Right lobe of liver (tissue), 6 donors: Measurements from ENCODE around the gene MT1X. TPM values are rescaled to one million over a fixed set of nuclear protein-coding genes. Genes with fewer than 3 reads are reported as not detected.
"Not testable (repeated sequence)": the region's sequence is repeated elsewhere in the genome, so short reads cannot be mapped to it uniquely, and the experiment has no call there.

Experiments used
- ATAC-seq, 4 donors: fragments of 200-7000 bp; cut with Tn5 transposase; one replicate each; pipeline ENCODE4 v1.9.1; 2020; ENCODE audit warnings: mild to moderate bottlenecking in 4 of 4, moderate library complexity in 4 of 4
- DNase-seq, 3 donors: peaks; one replicate each; pipeline ENCODE4 v3.0.0-alpha.2; 2020
- H3K27ac ChIP-seq, 3 donors: fragments of 200-600 bp; one replicate each; pipeline ENCODE4 v1.8.0; 2022
- H3K27me3 ChIP-seq, 2 donors: fragments of 200-600 bp; one replicate each; pipeline ENCODE4 v1.8.0; 2022
- H3K36me3 ChIP-seq, 4 donors: fragments of 200-600 bp; sonication (generic) in 1 of 4; one replicate each; pipeline versions ENCODE4 v1.5.1 to v1.8.0; 2017 to 2022; ENCODE audit warnings: control low read depth in 1 of 4
- H3K4me1 ChIP-seq, 4 donors: fragments of 200-600 bp; sonication (generic) in 1 of 4; one replicate each; pipeline versions ENCODE4 v1.5.1 to v1.8.0; 2017 to 2022; ENCODE audit warnings: control low read depth in 1 of 4
- H3K4me3 ChIP-seq, 3 donors: fragments of 200-600 bp; one replicate each; pipeline ENCODE4 v1.8.0; 2022
- H3K9me3 ChIP-seq, 4 donors: fragments of 200-600 bp; sonication (generic) in 1 of 4; one replicate each; pipeline versions ENCODE4 v1.5.1 to v1.8.0; 2017 to 2022; ENCODE audit warnings: control low read depth in 1 of 4
- POLR2A ChIP-seq: fragments of 450-650 bp; IDR thresholded peaks from one replicate; pipeline ENCODE4 v1.6.1; 2017; ENCODE audit warnings: antibody characterized with exemption, mild to moderate bottlenecking
- WGBS: methylation state at CpG from one replicate; pipeline ENCODE4 v1.1.6; 2018; ENCODE audit warnings: low coverage, low lambda C conversion rate; ENCODE audit not compliant: insufficient coverage; ENCODE audit errors: missing lambda C conversion rate; 5-methylcytosine and 5-hydroxymethylcytosine counted together
- intact Hi-C, 2 donors: fragments of 100-400 bp; cut with DNase I; formaldehyde crosslinking; loops; one replicate each; pipeline versions ENCODE4 v1.11.2 to v1.14.1; 2022
- total RNA-seq, 6 experiments: library from RNA; depleted of rRNA in 2 of 6; stranded (reverse); fragments of >200 nt in 2 of 6; fragmentation: NEBNext Ultra II Directional in 3 of 6; extraction: Animal tissue kit (Norgen Biotek cat#: 25700) in 3 of 6; gene quantifications; one replicate each; pipeline versions ENCODE4 v1.1.0 to v1.2.4, GENCODE V29; 2016 to 2023
- TF ChIP-seq, protein P1 (sequence below), 4 donors: fragments of 200-600 bp in 3 of 4; fragments of 450-650 bp in 1 of 4; IDR thresholded peaks; one replicate each; pipeline versions ENCODE4 v1.5.1 to v1.8.0; 2016 to 2022; ENCODE audit warnings: antibody characterized with exemption in 4 of 4, mild to moderate bottlenecking in 2 of 4
- donor health status: DM: no; HTN: yes; CAD: no.
- donor health status: DM: no; HTN: no; CAD: no.
- donor health status: DM: no; HTN: no; CAD: no.
- donor health status: DM: no; HTN: yes; CAD: no.
- donor health status: DM: no; HTN: yes; CAD: no.

MT1X gene
- total RNA-seq, 6 experiments from 2014 or later, result 808 to 2,440 (median 1,620) TPM

DNA sequence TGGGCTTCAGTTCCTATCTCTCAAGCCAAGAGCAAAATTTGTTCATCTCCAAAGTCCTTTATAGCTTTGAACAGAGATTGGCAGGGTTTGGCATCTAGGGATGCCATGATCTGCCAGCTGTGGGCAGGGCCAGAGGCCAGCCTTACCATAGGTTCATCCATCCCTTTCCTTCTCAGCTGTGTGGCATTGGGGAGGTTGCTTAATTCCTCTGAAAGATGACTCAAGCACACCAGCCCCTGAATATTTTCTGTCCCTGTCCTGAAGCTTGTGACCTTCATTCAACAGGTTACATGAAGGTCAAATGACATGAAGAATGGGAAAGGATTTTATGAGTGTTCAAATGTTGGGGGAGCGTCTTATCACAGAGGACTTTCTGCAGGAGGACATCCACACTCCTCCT is 17.8 kb upstream of the MT1X start:
- intact Hi-C loops, result no loop called here
- DNase-seq, result peak in 1 of 3 donors; percentile 57
- ATAC-seq, result peak in 2 of 4 donors; percentile 1 to 5
- Histone ChIP-seq H3K4me1 (peaks cover 0 to 9% (median 0%) of the 10 kb centered on the region in 4 donors), H3K36me3 (peaks cover 0 to 3% (median 0%) of the 10 kb centered on the region in 4 donors), H3K9me3 (no peaks in the 10 kb centered on the region), H3K4me3 (no peak overlapping the region), H3K27me3 (no peaks in the 10 kb centered on the region), H3K27ac (no peak overlapping the region)
- WGBS, result no CpG with 5 or more reads among the region's 1 CpG
- TF ChIP-seq, protein P1, sequence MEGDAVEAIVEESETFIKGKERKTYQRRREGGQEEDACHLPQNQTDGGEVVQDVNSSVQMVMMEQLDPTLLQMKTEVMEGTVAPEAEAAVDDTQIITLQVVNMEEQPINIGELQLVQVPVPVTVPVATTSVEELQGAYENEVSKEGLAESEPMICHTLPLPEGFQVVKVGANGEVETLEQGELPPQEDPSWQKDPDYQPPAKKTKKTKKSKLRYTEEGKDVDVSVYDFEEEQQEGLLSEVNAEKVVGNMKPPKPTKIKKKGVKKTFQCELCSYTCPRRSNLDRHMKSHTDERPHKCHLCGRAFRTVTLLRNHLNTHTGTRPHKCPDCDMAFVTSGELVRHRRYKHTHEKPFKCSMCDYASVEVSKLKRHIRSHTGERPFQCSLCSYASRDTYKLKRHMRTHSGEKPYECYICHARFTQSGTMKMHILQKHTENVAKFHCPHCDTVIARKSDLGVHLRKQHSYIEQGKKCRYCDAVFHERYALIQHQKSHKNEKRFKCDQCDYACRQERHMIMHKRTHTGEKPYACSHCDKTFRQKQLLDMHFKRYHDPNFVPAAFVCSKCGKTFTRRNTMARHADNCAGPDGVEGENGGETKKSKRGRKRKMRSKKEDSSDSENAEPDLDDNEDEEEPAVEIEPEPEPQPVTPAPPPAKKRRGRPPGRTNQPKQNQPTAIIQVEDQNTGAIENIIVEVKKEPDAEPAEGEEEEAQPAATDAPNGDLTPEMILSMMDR (IDR thresholded peaks at IDR 0.05), result no peak
- no peak for TF ChIP-seq POLR2A

DNA sequence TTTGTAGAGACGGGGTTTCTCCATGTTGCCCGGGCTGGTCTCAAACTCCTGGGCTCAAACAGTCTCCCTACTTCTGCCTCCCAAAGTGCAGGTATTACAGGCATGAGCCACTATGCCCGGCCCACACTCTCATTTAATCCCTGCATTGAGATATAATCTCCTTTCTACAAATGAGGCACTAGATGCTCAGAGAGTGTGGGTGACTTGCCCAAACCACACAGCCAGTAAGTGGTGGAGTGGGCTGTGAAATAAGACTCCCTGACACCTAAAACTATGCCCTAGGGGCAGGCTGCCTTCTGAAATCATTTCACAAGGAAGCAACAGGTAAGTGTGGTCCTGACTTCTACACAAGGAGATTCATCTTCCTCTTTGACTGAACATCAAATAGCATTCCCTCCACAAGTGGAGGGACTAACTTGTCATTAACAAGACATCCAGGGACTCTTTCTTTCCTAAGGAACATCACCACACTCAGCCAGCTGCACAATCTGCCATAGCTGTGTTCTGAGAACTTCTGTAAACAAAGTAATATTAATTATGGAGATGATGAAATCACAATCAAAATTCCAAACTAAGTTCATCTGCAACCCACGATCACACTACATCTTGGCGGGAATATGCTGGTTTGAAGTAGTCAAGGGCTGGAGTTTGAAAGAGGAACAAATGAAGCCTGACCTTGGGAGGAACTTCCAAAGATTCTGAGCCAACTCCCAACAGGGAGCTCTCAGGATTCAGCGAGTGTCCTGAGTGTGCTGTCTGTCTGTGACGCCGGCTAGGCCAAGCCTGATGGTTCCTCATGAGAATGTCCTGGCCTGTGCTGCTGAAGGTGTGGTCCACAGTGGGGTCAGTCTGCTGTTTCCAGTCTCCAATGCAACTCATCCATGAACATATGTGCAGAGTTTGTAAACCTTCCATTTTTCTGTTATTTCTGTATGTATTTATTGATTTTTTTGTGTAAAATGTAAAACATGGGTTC is 16.7 kb upstream of the MT1X start:
- H3K4me1 ChIP-seq, H3K27me3 ChIP-seq, H3K36me3 ChIP-seq, intact Hi-C loops, H3K9me3 ChIP-seq: not testable (repeated sequence)
- DNase-seq (peak in 2 of 3 donors; percentile 73 to 76), ATAC-seq (peak in 2 of 4 donors; percentile 4 to 9)
- 67% methylated on average over 5 of the region's 8 CpGs for WGBS
- Histone ChIP-seq H3K27ac (peak overlapping the region in 1 of 3 donors; percentile 88), H3K4me3 (peak overlapping the region in 2 of 3 donors; percentile 73 to 85)

DNA sequence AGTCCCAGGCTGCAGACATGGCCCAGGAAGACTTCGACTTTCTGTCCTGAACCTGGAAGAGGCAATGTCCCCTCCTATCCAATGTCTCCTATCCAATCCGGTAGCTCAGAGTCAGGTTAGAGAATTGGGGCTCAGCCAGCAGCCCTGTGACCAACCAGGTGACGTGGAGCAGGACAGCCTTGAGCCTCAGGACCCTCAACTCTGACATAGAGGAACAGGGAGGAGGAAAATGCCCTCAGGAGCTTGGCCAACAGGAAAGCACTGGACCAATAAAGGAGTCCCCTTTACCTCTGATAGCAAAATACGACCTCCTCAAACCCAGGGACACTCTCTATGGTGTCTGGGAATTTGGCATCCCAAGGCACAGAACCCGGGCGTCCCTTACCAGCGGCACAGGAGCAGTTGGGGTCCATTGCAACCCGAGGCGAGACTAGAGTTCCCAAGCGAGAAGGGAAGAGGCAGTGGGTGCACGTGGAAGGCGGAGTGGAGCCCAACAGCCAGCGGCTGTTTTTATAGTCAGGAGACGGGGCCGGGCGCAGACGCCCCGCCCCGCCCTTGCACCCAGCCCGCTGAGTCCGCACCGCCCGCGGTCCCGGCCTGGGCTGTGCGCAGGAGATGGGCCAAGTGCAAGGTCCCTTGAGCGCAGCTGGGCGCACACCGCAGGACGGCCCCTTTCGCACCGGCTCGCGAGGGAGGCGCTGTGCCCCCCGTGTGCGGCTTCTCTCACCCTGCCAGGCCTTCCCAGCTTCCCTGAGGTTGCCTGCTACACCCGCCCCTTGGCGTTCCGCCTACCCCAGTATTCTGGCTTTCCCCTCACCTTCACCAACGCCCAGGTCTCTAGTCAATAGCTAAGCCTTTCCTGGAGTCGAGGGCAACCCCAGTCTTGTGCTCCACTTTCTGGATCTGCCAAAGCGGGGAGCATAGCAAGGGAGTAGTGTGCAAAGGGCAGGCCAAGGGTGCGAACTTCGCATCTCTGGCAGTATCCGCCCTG is 14.4 kb upstream of the MT1X start, which contains the start of gene MT1G:
Gene MT1G (minus strand): TSS at position 485 of the 991 bp plus-strand sequence. CDS start 72 bp downstream, at position 413.
- H3K4me3 ChIP-seq, result peak within 1 kb of the TSS; percentile 45 to 85 (median 73)

DNA sequence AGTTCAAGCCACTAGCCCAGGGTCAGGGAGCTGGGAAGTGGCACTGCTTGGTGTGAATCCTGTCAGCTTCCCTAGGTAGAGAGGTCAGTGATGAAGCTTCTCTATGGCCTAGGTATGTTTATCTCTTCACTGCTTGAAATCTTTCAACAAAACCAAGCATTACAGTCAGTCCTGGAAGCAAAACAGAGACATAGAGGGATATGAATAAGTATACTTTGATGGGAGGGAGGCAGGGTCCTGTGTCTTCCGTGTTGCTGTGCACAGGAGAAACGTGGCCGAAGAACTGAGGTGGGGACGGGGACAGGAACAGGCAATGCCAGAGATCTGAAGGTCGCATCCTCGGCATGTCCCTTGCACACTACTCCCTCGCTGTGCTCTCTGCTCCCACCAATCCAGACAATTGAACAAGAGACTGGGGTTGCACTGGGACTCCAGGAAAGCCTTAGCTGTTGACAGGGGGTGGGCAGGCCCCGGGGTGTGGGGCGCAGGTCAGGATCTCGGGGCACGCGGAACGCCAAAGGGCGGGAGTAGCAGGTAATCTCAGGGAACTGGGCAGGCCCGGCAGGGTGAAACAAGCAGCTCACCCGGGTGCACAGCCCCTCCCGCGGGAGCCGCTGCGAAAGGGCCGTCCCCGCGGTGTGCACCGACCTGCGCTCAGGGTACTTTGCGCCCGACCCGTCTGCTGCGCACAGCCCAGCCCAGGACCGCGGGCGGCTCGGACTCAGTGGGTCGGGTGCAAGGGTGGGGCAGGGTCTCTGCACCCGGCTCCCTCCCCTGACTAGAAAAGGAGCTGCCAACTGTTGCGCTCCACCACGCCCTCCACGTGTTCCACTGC is 13.0 kb upstream of the MT1X start, which contains the start of gene MT1H:
Gene MT1H (plus strand): TSS at position 810 of the 835 bp plus-strand sequence. CDS start 71 bp downstream, outside the sequence.
- no peaks in the 10 kb centered on the region for H3K9me3 ChIP-seq
- peak; percentile 53 to 82 (median 67) for ATAC-seq
- 59% methylated on average over 9 of the region's 38 CpGs for WGBS
- DNase-seq, result peak; percentile 80 to 98 (median 97)
- peak within 1 kb of the TSS; percentile 18 to 85 (median 73) for H3K4me3 ChIP-seq
- H3K4me1 ChIP-seq, result peaks cover 0 to 9% (median 0%) of the 10 kb centered on the region in 4 donors
- peak within 1 kb of the TSS in 2 of 3 donors; percentile 69 to 88 for H3K27ac ChIP-seq
- intact Hi-C loops, result no loop called here
- no peaks in the 10 kb centered on the region for H3K27me3 ChIP-seq
- no peaks in the 10 kb centered on the region for H3K36me3 ChIP-seq
- TF ChIP-seq, protein P1 (IDR thresholded peaks at IDR 0.05), result no peak
- TF ChIP-seq POLR2A, result no peak

More for the DNA sequence above, 14.4 kb upstream of the MT1X start, which contains the start of gene MT1G:
- intact Hi-C loops, result no loop called here
- ATAC-seq, result peak; percentile 69 to 86 (median 80)
- Histone ChIP-seq H3K27me3 (no peaks in the 10 kb centered on the region), H3K9me3 (no peaks in the 10 kb centered on the region), H3K4me1 (peaks cover 0 to 9% (median 0%) of the 10 kb centered on the region in 4 donors), H3K36me3 (no peaks in the 10 kb centered on the region), H3K27ac (peak within 1 kb of the TSS in 2 of 3 donors; percentile 69 to 88)
- peak; percentile 89 to 97 (median 96) for DNase-seq
- TF ChIP-seq, protein P1 (IDR thresholded peaks at IDR 0.05), result peak in 1 of 4 donors; percentile 11
- TF ChIP-seq POLR2A, result peak; percentile 99
- 18% methylated on average over 20 of the region's 46 CpGs for WGBS
